K562 (cell line): ENCODE data around the gene VWC2L. TPM values are rescaled to one million over a fixed set of nuclear protein-coding genes. Genes with fewer than 3 reads are reported as not detected.

ENCODE experiments used
- ATAC-seq: fragments of 200-7000 bp; cut with Tn5 transposase; 3 replicates; pipeline ENCODE4 v1.9.1; 2020; ENCODE audit warnings: moderate library complexity
- BruUV-seq: library from RNA; stranded (reverse); fragments of 400-500 nt; replicated peaks from 2 replicates; lab custom pipeline; 2021; lab: Mats Ljungman, UMichigan
- CTCF ChIA-PET: fragments of 300-600 bp; formaldehyde crosslinking; extraction: SDS; loops from one replicate; lab custom pipeline; 2021; ENCODE audit warnings: low intra/inter-chr PET ratio; lab: Yijun Ruan, JAX
- POLR2A ChIA-PET: fragments of 300-600, 350-650 bp; sonication (Branson Sonifier 250); formaldehyde crosslinking; extraction: SDS; loops from one replicate; lab custom pipeline; 2021; ENCODE audit warnings: antibody characterized with exemption, inconsistent platforms; lab: Yijun Ruan, JAX
- DNase-seq, 4 experiments: peaks; one replicate each; pipeline versions ENCODE4 v3.0.0 to v3.0.0-alpha.2; 2011 to 2018; ENCODE audit warnings: low spot score in 3 of 4, mixed read lengths in 3 of 4; ENCODE audit errors: extremely low read depth in 1 of 4
- FAIRE-seq: peaks from 2 replicates; lab custom pipeline; 2011; peaks lifted over from hg19 to GRCh38; lab: Jason Lieb, UNC
- H2AFZ ChIP-seq: 2 replicates; pipeline ENCODE4 v1.6.0; 2011; ENCODE audit warnings: low read depth, low read length, control low read depth, inconsistent platforms
- H3K27ac ChIP-seq: fragments of 200-600 bp; 3 replicates; pipeline ENCODE4 v1.8.0; 2011; ENCODE audit warnings: low read depth, mild to moderate bottlenecking, control low read depth, inconsistent platforms, low read length, moderate library complexity, mixed read lengths; ENCODE audit errors: extremely low read depth
- H3K27me3 ChIP-seq, 2 experiments: fragments of 300-600 bp in 1 of 2; 2 replicates in 1 of 2; 3 replicates in 1 of 2; pipeline versions ENCODE4 v1.6.0 to v1.8.0; 2011; ENCODE audit warnings: inconsistent platforms in 2 of 2, low read length in 2 of 2, mild to moderate bottlenecking in 1 of 2, mixed read lengths in 1 of 2, moderate library complexity in 1 of 2; ENCODE audit not compliant: control insufficient read depth in 2 of 2, insufficient read depth in 2 of 2
- H3K36me3 ChIP-seq: fragments of 300-600 bp; 3 replicates; pipeline ENCODE4 v1.8.0; 2011; ENCODE audit warnings: mild to moderate bottlenecking, low read length, inconsistent platforms; ENCODE audit not compliant: control insufficient read depth, insufficient read depth
- H3K4me1 ChIP-seq, 2 experiments: fragments of 200-600 bp in 1 of 2; replicated peaks in 1 of 2; 2 replicates in 1 of 2; 3 replicates in 1 of 2; pipeline versions ENCODE4 v1.5.1 to v1.8.0; 2011; ENCODE audit warnings: inconsistent platforms in 2 of 2, low read length in 2 of 2, mild to moderate bottlenecking in 1 of 2, mixed read lengths in 1 of 2, moderate library complexity in 1 of 2; ENCODE audit not compliant: control insufficient read depth in 2 of 2, insufficient read depth in 2 of 2
- H3K4me2 ChIP-seq: 2 replicates; pipeline ENCODE4 v1.6.1; 2011; ENCODE audit warnings: low read length, control low read depth, inconsistent platforms, mixed read lengths; ENCODE audit not compliant: insufficient read depth
- H3K4me3 ChIP-seq: fragments of 200-600 bp; sonication (generic), shearing (Covaris generic); 2 replicates; pipeline ENCODE4 v1.5.1; 2016; ENCODE audit warnings: control low read depth, inconsistent platforms
- H3K79me2 ChIP-seq: fragments of 200-600 bp; 3 replicates; pipeline ENCODE4 v1.8.0; 2011; ENCODE audit warnings: low read length, inconsistent platforms; ENCODE audit not compliant: control insufficient read depth, insufficient read depth
- H3K9ac ChIP-seq, 2 experiments: 2 replicates each; pipeline versions ENCODE4 v1.6.0 to v1.6.1; 2011; ENCODE audit warnings: low read depth in 2 of 2, low read length in 2 of 2, control low read depth in 1 of 2, inconsistent platforms in 1 of 2, mild to moderate bottlenecking in 1 of 2, mixed read lengths in 1 of 2; ENCODE audit not compliant: insufficient read depth in 1 of 2
- H3K9me1 ChIP-seq: one replicate; pipeline ENCODE4 v1.6.0; 2011; ENCODE audit warnings: inconsistent platforms, mild to moderate bottlenecking, low read length, moderate library complexity; ENCODE audit not compliant: control insufficient read depth, insufficient read depth
- H3K9me3 ChIP-seq: replicated peaks from 2 replicates; pipeline ENCODE4 v1.5.1; 2011; ENCODE audit warnings: low read depth, low read length, inconsistent platforms; ENCODE audit not compliant: control insufficient read depth, insufficient read depth
- H4K20me1 ChIP-seq: replicated peaks from 2 replicates; pipeline ENCODE4 v1.6.1; 2011; ENCODE audit warnings: low read length, inconsistent platforms, mixed read lengths; ENCODE audit not compliant: control insufficient read depth, insufficient read depth
- OTX1 ChIP-seq: fragments of 450-650 bp; formaldehyde crosslinking; IDR thresholded peaks from 2 replicates; pipeline ENCODE4 v1.4.0; 2022; ENCODE audit warnings: mild to moderate bottlenecking
- SMAD1 ChIP-seq: fragments of 150-350 bp; IDR thresholded peaks from 2 replicates; pipeline ENCODE4 v1.6.1; 2014; ENCODE audit warnings: low read length, low read depth; ENCODE audit not compliant: partially characterized antibody
- SMARCB1 ChIP-seq: IDR thresholded peaks from 2 replicates; pipeline ENCODE4 v1.6.1; 2011; ENCODE audit warnings: improper control_type of control experiment, low read depth; ENCODE audit not compliant: insufficient read length
- ZNF644 ChIP-seq: fragments of 200-800 bp; sonication (Bioruptor generic); IDR thresholded peaks from 2 replicates; pipeline ENCODE4 v1.6.1; 2016; ENCODE audit warnings: low read depth, missing genetic modification characterization, missing compliant biosample characterization
- WGBS: fragments of 100-300 bp; shearing (Covaris generic); methylation state at CpG from one replicate; pipeline ENCODE4 v1.1.6; 2016; ENCODE audit warnings: low coverage, mixed read lengths; ENCODE audit not compliant: insufficient coverage; ENCODE audit errors: missing lambda C conversion rate; 5-methylcytosine and 5-hydroxymethylcytosine counted together
- in situ Hi-C: fragments of 300-500 bp; cut with MboI; formaldehyde crosslinking; loops from 4 replicates; pipeline ENCODE4 v1.15.0; 2018; ENCODE audit warnings: inconsistent platforms, mixed read lengths
- intact Hi-C: fragments of 100-400 bp; cut with micrococcal nuclease; formaldehyde crosslinking; loops from 2 replicates; pipeline ENCODE4 v1.14.2; 2022
- polyA plus RNA-seq, 8 experiments: library from polyadenylated mRNA; depleted of rRNA in 4 of 8; stranded (reverse) in 5 of 8; unstranded in 3 of 8; fragments of >200 nt; fragmentation: Nextera tagmentation in 2 of 8; fragmentation: Illumina TruSeq in 1 of 8; extraction: Ambion mirVana in 2 of 8; extraction: Trizol in 1 of 8; gene quantifications; 2 replicates each; pipeline versions ENCODE4 v1.2.1 to v1.2.3, GENCODE V29; 2011 to 2014; ENCODE audit warnings: inconsistent platforms in 1 of 8, missing spikeins in 1 of 8
- total RNA-seq, 7 experiments: library from RNA; depleted of rRNA in 6 of 7; stranded (reverse); fragments of >200 nt in 6 of 7; fragmentation: Illumina TruSeq in 2 of 7; extraction: Trizol in 2 of 7; gene quantifications; 2 replicates each; pipeline versions ENCODE4 v1.2.1 to v1.2.3, GENCODE V29; 2011 to 2021; ENCODE audit warnings: low replicate concordance in 1 of 7
- TF ChIP-seq, protein P1 (sequence below): sonication (generic); formaldehyde crosslinking; IDR thresholded peaks from 2 replicates; pipeline ENCODE4 v1.4.0; 2020; ENCODE audit warnings: mild to moderate bottlenecking, missing genetic modification reagents
- TF ChIP-seq, protein P2 (sequence below): fragments of 450-650 bp; formaldehyde crosslinking; IDR thresholded peaks from 2 replicates; pipeline ENCODE4 v1.4.0; 2022; ENCODE audit warnings: missing genetic modification characterization
- TF ChIP-seq, protein P3 (sequence below): IDR thresholded peaks from 2 replicates; pipeline ENCODE4 v1.6.1; 2011; ENCODE audit warnings: borderline replicate concordance, low read depth, mild to moderate bottlenecking, moderate library complexity, low read length; ENCODE audit not compliant: insufficient read depth, poor library complexity, severe bottlenecking
- TF ChIP-seq, protein P4 (sequence below): fragments of 250-450 bp; sonication (Bioruptor Pico); IDR thresholded peaks from 2 replicates; pipeline ENCODE4 v1.5.0; 2021

VWC2L gene
- total and polyA plus RNA-seq, 9 of the 15 experiments (the other 6 are each of a cell fraction or from before 2014, with no cell fraction given): not detected

DNA sequence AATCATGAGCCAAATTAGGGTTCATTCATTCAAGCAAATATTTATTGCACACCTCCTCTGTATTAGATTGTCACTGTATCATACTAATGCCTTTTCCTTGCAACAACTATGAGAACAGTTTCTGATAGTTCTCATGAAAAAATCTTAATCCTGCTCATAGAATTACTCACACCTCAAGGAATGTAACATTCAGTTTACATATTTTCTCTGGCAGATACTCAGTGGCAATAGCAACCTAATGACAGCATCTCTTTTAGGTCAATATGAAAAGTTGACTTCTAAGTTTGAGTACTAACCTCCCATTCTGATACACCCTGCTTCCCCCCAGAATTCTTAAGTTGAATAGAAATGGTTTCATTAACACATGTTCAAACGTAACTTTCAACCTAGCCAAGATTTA lies 132.0 kb downstream of the VWC2L start:
- H2AFZ ChIP-seq: no peak overlapping the region
- in situ Hi-C loops (no loop called here), intact Hi-C loops (no loop called here)
- ATAC-seq (no peak), DNase-seq (no peak), FAIRE-seq (no peak)
- no peak overlapping the region for H3K27ac ChIP-seq
- no peaks in the 10 kb centered on the region for H3K4me1 ChIP-seq
- no peaks in the 10 kb centered on the region for H3K27me3 ChIP-seq
- H3K79me2 ChIP-seq: no peaks in the 10 kb centered on the region
- no peaks in the 10 kb centered on the region for H3K36me3 ChIP-seq
- no peak overlapping the region for H3K9ac ChIP-seq
- ChIA-PET POLR2A (no interaction called here), CTCF (no interaction called here)
- no peaks in the 10 kb centered on the region for H4K20me1 ChIP-seq
- H3K4me2 ChIP-seq: no peak overlapping the region
- no peak overlapping the region for H3K4me3 ChIP-seq
- no TSS peak for BruUV-seq
- 0% methylated on average over 1 of the region's 1 CpG for WGBS
- H3K9me1 ChIP-seq: no peaks in the 10 kb centered on the region
- TF ChIP-seq, protein P1, sequence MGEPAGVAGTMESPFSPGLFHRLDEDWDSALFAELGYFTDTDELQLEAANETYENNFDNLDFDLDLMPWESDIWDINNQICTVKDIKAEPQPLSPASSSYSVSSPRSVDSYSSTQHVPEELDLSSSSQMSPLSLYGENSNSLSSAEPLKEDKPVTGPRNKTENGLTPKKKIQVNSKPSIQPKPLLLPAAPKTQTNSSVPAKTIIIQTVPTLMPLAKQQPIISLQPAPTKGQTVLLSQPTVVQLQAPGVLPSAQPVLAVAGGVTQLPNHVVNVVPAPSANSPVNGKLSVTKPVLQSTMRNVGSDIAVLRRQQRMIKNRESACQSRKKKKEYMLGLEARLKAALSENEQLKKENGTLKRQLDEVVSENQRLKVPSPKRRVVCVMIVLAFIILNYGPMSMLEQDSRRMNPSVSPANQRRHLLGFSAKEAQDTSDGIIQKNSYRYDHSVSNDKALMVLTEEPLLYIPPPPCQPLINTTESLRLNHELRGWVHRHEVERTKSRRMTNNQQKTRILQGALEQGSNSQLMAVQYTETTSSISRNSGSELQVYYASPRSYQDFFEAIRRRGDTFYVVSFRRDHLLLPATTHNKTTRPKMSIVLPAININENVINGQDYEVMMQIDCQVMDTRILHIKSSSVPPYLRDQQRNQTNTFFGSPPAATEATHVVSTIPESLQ (CRISPR knock-in tag): no peak
- H3K9me3 ChIP-seq: no peaks in the 10 kb centered on the region

DNA sequence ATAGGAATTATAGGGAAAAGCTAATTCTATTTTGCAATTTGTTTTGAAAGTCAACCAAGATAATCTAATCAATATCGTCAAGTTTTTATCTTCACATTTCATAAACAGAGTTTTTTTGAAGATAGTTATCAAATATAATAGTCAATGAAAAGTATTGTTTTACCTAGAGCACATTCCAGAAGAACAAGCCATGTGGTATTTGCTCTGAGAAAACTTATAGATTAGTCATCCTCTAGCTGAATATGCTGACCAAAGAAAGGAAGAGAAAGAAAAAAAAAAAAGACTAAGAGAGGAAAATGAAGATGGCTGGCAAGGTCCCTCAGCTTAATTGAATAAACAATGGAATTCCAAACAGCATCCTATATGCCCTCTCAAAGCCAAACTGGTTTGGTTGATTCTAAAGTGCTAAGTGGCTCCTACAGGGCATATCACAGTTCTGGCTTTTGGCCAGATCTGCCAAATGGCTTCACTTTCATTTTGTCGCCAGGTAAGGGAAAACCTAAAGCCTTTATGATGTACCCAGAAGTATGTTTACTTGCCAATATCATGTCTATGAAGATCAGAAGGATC lies 132.6 kb downstream of the VWC2L start:
- Histone ChIP-seq H3K79me2 (no peaks in the 10 kb centered on the region), H3K4me1 (no peaks in the 10 kb centered on the region), H3K4me3 (no peak overlapping the region), H3K27ac (no peak overlapping the region), H4K20me1 (no peaks in the 10 kb centered on the region), H3K27me3 (no peaks in the 10 kb centered on the region), H3K4me2 (no peak overlapping the region), H3K9me1 (no peaks in the 10 kb centered on the region), H3K36me3 (no peaks in the 10 kb centered on the region), H3K9ac (no peak overlapping the region), H2AFZ (no peak overlapping the region), H3K9me3 (no peaks in the 10 kb centered on the region)
- in situ Hi-C loops: no loop called here
- FAIRE-seq: no peak
- no peak for ATAC-seq
- WGBS: 0% methylated on average over 2 of the region's 2 CpGs
- no TSS peak for BruUV-seq
- intact Hi-C loops: no loop called here
- no peak for DNase-seq
- POLR2A ChIA-PET: no interaction called here
- CTCF ChIA-PET: no interaction called here
- TF ChIP-seq, protein P2, sequence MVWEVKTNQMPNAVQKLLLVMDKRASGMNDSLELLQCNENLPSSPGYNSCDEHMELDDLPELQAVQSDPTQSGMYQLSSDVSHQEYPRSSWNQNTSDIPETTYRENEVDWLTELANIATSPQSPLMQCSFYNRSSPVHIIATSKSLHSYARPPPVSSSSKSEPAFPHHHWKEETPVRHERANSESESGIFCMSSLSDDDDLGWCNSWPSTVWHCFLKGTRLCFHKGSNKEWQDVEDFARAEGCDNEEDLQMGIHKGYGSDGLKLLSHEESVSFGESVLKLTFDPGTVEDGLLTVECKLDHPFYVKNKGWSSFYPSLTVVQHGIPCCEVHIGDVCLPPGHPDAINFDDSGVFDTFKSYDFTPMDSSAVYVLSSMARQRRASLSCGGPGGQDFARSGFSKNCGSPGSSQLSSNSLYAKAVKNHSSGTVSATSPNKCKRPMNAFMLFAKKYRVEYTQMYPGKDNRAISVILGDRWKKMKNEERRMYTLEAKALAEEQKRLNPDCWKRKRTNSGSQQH (CRISPR knock-in tag): no peak
- TF ChIP-seq, protein P3, sequence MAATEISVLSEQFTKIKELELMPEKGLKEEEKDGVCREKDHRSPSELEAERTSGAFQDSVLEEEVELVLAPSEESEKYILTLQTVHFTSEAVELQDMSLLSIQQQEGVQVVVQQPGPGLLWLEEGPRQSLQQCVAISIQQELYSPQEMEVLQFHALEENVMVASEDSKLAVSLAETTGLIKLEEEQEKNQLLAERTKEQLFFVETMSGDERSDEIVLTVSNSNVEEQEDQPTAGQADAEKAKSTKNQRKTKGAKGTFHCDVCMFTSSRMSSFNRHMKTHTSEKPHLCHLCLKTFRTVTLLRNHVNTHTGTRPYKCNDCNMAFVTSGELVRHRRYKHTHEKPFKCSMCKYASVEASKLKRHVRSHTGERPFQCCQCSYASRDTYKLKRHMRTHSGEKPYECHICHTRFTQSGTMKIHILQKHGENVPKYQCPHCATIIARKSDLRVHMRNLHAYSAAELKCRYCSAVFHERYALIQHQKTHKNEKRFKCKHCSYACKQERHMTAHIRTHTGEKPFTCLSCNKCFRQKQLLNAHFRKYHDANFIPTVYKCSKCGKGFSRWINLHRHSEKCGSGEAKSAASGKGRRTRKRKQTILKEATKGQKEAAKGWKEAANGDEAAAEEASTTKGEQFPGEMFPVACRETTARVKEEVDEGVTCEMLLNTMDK: no peak
- TF ChIP-seq, protein P4, sequence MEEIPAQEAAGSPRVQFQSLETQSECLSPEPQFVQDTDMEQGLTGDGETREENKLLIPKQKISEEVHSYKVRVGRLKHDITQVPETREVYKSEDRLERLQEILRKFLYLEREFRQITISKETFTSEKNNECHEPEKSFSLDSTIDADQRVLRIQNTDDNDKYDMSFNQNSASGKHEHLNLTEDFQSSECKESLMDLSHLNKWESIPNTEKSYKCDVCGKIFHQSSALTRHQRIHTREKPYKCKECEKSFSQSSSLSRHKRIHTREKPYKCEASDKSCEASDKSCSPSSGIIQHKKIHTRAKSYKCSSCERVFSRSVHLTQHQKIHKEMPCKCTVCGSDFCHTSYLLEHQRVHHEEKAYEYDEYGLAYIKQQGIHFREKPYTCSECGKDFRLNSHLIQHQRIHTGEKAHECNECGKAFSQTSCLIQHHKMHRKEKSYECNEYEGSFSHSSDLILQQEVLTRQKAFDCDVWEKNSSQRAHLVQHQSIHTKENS (CRISPR knock-in tag): no peak
- TF ChIP-seq ZNF644 (no peak), SMARCB1 (no peak), OTX1 (no peak), SMAD1 (no peak)
